Kidney glomerular epithelial cell (primary cell): ENCODE measurements around the gene ANKH.

Source experiments
- DNase-seq: peaks from one replicate; lab custom pipeline; 2025; lab: John Stamatoyannopoulos, UW

Gene ANKH

DNA sequence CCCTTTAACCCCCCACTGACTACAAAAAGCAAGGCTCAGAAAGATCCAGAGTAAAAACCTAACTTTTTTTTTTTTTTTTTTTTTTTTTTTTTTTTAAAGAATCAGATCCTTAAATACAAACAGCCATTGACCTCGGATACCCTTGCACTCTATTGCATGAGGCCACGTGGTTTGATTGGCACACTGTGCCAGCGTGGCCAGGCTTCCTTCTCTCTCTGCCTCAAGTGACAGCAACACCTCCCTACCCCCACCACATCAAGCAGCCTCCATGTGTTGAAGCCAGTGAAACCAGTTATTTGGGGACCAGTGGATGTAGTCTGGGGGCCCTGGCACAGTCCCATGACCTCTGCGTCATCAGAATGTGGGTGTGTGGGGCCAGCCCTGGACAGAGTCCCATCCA is 135.6 kb downstream of the ANKH start:
- no peak for DNase-seq

DNA sequence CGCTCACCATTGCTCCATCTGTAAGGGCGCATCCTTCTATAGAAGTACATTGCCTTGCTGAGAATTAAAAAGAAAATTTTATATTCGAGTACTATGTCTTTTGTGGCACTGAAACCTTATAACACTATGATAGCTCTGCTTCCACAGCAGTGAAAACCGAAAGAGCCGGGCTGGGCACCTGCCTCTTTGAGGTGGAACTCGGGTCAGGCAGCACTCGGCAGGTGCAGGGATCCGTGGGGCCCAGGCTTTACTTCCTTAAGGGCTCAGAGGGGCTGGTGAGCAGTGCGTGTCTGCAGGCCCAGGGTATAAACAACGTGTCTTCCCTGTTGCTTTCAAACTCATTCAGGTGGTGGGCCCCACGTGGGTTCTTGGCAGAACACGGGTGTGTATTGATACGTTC is 137.2 kb downstream of the ANKH start:
- DNase-seq, result no peak

DNA sequence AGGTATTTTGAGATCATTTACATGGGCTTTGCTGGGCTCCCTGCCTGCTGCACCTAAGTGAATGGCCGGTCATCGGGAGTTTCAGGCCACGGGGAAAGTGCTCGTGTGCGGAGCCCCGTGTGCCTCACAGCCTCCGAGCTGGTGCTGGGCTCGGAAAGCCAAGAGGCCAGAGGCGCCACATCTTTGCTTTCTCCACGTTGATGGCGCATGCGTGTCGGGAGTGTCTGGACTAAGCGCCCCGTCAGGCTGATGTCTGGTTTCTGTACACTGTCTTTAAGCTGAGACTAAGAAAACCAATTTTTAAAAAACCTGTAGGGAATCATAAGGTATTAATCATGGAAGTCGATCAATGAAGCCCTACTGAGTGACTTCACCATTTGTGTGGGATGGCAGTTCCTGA is 137.9 kb downstream of the ANKH start:
- DNase-seq, result no peak

DNA sequence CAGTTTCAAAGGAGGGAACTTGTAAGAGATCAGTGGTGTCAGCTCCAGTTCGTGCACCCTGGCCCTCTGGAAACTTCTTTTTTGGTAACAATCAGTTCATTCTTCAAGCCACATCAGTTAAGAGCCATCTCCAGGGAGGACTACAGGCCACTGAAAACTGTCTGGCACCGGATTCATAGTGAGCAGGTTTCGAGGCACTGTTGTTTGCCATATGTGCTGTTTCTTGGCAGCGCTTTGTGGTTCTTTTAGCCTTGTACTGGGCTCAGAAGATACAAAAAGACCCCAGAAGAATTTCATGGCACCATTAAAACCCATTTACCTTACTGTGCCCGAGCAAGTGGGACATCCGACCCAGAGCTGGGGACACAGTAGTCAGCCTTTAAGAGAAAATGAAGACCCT is 138.6 kb downstream of the ANKH start:
- no peak for DNase-seq

DNA sequence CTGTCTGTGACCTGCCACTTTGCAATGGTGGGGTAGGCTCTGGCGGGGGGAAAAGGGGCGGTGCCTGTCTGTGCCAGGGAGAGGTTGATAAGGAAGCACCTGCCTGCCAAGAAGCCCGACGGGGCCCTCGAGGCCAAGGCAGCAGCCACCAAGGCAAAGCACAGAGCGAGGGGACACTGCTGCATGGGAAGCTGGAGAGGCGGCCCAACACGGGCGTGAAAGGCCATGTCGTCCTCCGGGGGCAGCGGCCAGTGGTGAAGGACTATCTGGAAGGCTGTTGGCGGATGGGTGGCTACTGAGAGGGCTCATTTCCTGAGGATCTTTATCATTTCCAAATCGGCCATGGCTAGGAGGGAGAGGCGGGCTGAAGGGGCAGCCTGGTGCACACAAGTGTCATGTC is 140.7 kb downstream of the ANKH start:
- no peak for DNase-seq

DNA sequence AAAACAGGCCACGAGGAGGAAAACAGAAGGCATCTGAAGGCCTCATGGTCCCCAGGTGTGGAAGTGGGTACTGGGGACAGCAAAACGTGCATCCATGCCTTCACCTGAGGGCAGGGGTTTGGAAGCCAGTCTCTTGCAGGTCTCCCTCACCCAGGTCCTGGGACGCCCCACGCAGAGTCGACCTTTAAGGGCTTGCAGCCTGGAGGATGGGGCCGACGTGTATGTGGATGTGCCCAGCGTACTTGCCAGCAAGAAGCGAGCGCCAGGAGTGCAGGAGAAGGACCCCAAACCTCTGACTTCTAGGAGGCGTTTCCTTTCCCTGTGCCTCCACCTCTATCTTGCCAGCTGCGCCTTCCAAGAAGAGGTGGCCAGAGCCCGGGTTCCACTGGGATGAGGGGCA is 141.1 kb downstream of the ANKH start:
- DNase-seq, result no peak

DNA sequence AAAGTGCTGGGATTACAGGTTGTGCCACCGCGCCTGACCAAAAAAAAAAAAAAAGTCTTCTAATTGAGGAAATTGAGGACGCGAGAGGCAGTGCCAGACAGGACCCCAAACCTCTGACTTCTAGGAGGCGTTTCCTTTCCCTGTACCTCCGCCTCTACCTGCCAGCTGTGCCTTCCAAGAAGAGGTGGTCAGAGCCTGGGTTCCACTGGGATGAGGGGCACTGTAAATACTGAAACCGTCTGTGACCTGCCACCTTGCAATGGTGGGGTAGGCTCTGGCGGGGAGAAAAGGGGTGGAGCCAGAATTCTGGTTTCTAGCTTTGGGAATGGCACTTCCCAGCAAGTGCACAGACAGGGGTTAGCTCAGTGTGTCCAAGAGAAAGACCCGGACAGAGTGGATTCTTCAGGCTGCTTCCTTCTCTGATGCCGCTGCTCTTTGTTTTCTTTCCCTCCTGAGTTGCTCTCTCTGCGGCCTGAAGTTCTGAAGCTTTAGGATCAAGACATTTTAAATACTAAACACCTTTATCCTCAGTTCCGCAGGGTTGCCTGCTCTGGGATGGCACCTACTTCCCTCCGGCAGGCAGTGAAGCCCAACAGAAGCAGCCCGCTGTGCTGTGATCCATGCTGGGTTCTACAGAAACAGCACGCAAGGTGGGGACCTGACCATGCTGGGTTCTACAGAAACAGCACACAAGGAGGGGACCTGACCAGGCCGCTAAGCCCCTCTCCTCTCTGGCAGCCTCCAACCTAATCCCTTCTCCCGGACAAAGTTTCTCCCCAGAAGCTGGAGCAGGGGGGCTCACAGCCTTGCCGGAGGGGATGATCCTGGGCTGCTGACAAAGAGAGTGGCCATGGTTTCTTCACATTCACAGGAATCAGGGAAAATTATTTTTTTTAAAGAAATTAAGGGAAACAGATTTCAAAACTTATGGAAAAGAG is 141.9 kb downstream of the ANKH start:
- DNase-seq, result no peak

DNA sequence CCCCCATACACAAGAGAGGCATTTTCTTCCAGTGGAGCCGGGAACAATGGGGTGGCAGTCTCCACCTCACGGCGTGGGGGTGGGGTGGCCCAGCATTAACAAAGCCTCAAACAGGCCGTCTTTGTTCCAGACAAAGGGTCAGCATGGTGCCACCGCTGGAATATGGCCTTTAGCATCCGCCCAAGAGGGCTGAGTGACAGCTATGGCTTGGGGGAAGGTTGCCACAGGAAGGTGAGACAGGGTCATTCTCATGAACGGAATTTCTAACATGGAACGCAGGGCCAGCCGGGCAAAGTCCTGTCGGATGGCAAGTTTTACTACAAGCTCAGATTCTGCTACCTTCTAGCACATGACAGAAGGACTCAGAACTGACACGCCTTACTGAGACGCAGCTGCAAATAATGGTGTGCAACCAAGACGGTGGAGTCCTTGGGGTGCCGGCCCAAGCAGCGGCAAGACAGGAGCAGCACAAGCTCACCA is 143.1 kb downstream of the ANKH start:
- DNase-seq, result no peak

DNA sequence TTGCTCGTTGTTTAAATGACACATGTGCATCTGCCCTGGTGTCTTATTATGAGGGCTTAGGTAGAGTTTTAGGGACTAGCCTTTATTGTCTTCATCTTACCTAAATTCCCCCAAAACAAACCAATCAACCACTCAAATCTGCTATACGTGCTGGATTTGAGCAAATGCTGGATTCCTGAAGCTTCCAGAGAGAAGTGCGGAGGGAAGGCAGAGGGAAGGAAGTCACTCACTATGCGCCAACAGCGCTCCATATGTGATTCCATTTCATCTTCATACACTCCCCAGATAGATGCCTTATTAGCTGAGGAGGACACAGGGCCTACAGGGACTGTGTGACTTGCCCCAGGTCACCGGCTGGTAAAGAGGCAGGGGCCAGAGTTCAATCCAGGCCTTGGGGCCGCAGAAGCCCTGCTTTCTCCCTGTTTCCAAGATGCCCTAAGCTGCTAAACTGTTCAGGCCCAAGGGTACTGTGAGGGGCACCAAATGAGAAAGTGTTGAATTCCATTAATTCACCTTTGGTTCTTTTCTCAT is 143.6 kb downstream of the ANKH start:
- DNase-seq, result no peak

DNA sequence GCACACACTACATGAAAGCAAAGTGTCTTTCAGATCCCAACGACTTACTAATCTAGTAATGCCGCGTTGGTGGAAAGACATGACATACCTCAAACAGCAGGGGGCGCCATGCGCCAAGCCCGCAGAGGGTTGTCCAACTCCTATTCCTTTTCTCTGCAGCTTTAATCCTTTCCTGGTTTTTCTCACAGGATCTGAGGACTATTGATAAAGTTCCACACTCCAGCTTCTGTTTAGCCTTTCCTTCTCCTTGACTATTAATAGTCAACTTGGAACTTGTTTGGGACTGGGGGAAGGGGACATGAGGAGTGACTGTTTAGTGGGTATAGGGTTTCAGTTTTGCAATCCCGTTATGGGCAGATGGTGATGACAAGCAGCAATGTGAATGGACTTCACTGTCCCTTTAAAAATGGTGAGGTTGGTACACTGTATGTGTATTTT is 144.1 kb downstream of the ANKH start:
- DNase-seq, result peak; percentile 72

DNA sequence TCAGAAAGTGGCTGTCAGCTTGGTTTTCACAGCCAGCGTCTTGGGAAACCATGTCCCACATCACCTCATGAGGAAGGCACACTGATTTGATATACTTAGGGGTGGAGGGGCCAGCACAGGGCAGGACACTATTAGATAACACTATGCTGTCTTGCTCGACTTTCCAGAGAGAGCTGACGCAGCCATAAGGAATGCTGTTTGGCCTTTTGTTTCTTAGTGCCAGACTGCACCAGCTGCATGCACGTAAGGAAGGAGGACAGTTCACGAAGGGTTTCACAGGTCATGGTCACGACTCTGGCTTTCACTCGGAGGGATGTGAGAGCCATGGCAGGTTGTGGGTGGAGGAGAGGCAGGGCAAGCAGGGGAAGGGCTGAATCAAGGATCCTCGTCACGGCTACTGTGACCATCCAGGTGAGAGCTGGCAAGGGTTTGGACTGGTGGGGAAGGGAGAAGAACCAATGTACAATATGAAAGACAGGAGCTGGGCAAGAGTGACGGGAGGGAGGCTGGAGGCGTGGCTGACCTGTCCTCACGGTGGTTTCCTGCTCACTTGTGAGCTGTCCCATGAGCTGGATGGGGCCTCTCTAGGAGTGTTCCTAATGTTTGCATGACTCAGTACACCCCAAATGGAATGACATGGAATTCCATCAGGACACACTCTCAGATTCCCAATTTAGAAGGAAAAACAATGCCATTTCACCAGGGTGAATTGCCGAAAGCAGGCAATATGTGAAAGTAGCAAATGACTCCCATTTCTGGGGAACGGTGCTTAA is 145.3 kb downstream of the ANKH start:
- DNase-seq, result no peak

DNA sequence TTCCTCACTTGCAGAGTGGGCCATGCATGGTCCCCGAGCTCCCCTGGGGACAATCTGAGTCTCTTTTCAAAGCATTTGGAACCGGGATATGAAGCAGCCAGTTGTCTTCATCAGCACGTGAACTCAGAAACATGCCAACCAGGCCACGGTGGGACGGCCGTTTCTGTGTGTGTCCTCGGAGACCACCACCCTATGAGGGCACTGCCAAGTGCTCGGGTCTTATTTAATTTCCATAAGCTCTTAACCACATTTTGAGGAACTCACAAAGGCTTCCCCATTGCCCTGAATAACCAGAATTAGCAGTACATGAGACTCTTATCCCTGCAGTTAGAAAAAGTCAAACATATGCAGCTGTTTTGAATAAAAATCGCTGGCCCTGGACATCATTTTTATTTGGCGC is 146.9 kb downstream of the ANKH start:
- no peak for DNase-seq

DNA sequence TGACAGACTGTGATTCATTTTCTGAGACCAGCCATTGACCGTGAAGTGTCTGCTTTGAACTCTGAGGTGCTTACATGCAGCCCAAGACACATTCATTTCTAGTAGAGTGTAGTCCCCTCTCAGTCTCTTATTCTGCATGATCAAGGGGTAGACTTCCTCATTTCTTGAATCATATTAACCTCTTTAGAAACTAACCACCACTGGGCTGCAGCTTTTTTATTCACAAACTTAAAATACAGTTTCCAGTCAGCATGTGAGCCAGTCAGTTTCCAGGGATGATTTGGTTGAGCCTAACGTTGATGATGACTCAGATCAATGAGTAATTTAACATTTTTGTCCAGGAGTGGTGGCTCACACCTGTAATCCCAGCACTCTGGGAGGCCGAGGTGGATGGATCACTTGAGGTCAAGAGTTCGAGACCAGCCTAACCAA is 147.9 kb downstream of the ANKH start:
- no peak for DNase-seq

DNA sequence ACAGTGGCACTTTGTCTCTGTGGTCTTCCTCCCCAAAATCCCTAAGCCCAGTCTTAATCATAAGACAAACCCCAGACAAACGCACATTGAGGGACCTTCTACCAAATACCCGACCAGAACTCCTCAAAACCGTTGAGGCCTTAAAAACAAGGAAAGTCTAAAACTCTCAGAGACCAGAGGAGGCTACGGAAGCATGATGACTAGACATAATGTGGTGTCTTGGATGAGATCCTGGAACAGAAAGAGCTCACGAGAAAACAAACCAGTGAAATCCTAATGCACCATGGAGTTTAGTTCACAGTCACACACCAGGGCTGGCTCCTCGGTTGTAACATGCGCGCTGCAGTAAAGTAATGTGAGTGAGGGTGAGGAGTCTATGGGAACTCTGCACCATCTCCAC is 148.7 kb downstream of the ANKH start:
- no peak for DNase-seq

DNA sequence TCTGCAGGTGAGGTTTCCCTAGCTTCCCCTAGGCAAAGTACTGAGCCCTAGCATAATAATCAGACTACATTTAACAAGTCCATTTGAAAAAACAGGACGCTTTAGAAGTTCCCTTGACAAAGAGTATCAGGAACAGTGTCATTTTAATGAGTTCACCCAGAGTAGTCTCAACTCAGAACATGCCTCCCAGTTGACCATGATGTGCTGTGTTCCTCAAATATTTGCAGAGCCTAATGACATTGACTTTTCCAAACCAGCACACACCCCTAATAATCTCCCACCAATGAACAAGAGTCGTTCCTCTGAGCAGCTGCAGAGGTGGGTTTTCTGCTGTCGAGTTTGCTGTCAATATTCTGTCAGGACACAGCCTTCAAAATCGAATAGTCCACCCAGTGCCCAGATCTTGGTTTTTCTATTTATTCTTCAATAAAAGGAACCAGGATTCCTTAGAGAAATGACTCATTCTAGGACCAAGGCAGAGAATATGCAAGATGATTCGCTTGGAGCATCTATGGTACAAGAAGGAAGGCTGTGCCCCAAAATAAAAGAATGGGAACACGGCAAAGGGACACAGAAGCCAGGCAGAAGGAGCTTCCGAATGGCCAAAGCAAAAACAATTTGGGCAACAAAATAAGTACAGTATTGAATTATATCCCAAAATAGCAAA is 149.5 kb downstream of the ANKH start:
- DNase-seq, result no peak

DNA sequence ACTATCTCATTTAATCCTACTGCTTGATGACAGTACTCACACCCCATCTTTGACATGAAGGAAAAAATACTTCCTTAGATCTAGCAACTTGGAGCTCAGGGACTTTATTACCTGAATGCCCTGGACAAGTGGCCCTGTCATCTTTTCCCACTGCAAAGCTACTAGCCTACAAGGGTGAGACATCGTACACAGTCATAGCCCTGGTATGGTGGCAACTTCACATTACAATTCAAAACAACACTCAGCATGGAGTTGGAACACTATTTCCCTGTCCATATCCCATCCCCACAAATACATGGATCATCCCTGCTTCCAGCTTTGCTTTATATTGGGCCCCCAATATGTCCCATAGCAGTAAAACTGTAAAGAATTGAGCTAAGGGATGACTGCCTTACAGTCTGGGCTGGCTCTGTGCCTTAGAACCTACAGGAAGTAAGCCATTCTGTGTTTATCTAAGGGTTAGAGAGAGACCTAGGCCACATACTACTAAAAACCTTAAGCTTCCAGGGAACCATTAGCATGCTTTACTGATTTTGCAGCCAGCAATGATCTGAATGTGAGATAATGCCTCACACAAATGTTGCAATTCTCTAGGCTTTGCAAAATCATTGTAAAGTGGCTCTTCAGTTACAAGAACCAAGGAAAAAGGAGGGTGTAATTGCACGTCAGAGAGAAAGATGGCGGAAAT is 151.2 kb downstream of the ANKH start:
- DNase-seq, result no peak

DNA sequence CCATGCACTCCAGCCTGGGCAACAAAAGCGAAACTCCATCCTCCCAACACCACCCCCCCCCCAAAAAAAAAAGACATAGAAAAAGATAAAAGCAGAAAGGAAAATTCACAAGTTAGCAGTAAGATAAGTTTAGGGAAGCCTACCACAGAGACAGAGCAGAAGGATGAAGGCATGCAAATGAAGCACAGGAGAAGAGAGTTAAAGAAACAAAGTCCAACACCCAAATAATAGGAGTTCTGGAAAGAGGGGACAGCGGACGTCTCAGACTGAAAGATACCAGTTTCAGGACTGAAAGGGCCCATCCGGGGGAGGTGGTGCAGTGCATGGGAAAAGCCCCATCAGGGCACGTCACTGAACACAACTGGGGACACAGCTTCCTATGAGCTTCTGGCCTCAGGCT is 152.8 kb downstream of the ANKH start:
- DNase-seq, result no peak

DNA sequence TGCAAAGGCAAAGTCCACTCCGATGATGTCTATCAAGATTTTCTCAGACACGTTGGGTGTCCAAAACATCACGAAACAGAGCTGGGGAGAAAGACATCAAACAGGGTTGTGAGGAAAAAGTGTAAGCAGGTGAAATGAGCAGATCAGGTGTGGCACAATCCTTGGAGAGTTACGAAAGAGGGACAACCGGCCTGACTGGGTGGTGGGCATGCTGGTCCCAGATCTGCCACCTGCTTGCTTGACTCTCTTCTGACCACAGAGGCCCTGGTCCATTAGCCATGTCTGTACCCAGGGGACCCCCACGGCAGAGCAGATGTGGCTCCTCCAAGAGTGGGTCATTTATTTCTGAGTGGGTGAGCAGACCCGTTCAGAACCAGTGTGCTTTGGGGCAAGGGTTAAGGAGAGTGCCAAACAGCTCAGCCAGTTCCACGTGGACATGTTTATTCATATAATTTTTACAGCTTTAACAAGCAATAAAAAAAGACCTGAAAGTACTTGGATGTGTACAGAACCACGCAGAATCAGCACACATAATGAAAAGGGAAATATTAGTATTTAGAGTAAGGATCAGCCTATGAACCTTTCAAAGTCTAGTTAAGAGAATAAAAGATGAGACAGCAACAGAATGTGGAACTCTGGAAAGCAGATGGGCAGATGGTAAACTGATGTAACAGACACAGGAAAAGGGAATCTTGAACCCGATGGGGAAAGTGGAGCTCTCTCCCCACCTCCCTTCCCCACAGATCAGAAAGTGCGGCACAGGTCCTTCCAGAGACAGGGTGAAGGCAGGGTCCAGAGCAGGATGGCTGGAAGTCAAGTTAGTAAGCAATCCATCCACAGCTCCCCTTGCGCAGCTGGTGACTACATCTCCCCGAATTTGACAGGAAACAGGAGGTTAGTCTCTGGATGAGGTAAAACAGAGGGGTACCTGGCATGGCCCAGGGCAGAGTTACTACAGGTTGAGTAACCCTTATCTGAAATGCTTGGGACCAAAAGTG is 154.5 kb downstream of the ANKH start:
- DNase-seq, result no peak

DNA sequence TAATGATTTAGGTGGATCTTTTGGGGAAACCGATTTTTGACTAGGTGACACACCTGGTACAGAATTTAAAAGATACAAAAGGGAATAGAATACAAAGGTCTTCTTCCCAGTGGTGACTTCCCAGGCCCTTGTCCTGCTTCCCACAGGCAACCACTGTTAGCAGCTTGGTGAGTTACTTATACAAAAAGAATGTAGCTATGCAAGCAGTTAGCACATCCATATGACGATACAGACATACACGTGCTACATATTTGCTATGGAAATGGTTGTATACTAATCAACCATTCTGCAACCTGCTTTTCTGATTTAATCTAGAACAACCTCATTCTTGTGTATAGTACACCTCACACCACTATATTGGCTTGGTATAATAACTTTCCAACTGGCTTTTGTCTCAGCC is 156.1 kb downstream of the ANKH start:
- DNase-seq, result no peak

DNA sequence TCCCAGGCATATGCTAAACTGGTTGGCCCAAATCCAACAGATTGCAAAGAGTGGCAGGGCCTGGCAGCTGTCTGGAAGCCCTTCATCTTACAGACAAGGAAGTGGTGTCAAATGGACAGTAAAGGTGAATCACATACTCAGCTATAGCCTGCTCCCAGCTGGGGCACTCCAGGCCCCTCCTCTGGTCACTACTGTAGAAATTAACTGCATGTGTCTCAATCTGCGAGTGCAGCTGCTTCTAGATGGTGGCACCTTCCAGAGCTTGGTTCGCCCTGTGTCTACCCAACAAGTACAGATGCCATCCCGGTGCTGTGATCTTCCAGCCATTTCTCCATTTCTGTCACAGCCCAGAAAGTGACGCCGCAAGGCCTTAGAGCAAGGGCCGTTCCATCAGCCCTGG is 156.9 kb downstream of the ANKH start:
- DNase-seq, result no peak
